H9 (cell line): ENCODE measurements around the gene ZBTB16. TPM values are rescaled to one million over a fixed set of nuclear protein-coding genes. Genes with fewer than 3 reads are reported as not detected.

Source experiments
- DNase-seq: peaks from one replicate; pipeline ENCODE4 v3.0.0-alpha.2; 2017
- H2AFZ ChIP-seq: one replicate; pipeline ENCODE4 v1.6.1; 2013; ENCODE audit warnings: mild to moderate bottlenecking, low read length, control low read depth, moderate library complexity
- H2AK5ac ChIP-seq: 2 replicates; pipeline ENCODE4 v1.6.1; 2013; ENCODE audit warnings: low read length, control low read depth, mixed read lengths; ENCODE audit not compliant: insufficient read length
- H2BK120ac ChIP-seq: one replicate; pipeline ENCODE4 v1.6.1; 2013; ENCODE audit warnings: low read depth, mild to moderate bottlenecking, low read length, control low read depth, inconsistent platforms; ENCODE audit not compliant: poor library complexity, severe bottlenecking
- H2BK12ac ChIP-seq: 2 replicates; pipeline ENCODE4 v1.6.1; 2013; ENCODE audit warnings: low read length, control low read depth, mixed read lengths, low read depth; ENCODE audit not compliant: insufficient read length
- H2BK15ac ChIP-seq: 2 replicates; pipeline ENCODE4 v1.6.1; 2013; ENCODE audit warnings: low read depth, low read length, control low read depth
- H2BK20ac ChIP-seq: one replicate; pipeline ENCODE4 v1.6.1; 2013; ENCODE audit warnings: low read depth, mild to moderate bottlenecking, low read length, control low read depth, inconsistent platforms; ENCODE audit not compliant: poor library complexity, severe bottlenecking
- H2BK5ac ChIP-seq: 2 replicates; pipeline ENCODE4 v1.6.1; 2013; ENCODE audit warnings: low read length, control low read depth, mixed read lengths; ENCODE audit not compliant: insufficient read length
- H3K14ac ChIP-seq: 2 replicates; pipeline ENCODE4 v1.6.1; 2013; ENCODE audit warnings: low read length, control low read depth; ENCODE audit not compliant: insufficient read depth
- H3K18ac ChIP-seq: 2 replicates; pipeline ENCODE4 v1.6.1; 2013; ENCODE audit warnings: low read depth, mild to moderate bottlenecking, mixed read lengths, low read length, control low read depth; ENCODE audit not compliant: insufficient read length
- H3K23ac ChIP-seq: 2 replicates; pipeline ENCODE4 v1.6.1; 2013; ENCODE audit warnings: low read length, control low read depth, mixed read lengths, low read depth; ENCODE audit not compliant: insufficient read length
- H3K23me2 ChIP-seq: 2 replicates; pipeline ENCODE4 v1.6.1; 2013; ENCODE audit warnings: low read depth, mild to moderate bottlenecking, mixed read lengths, low read length, control low read depth; ENCODE audit not compliant: insufficient read length, poor library complexity, severe bottlenecking
- H3K27ac ChIP-seq: 2 replicates; pipeline ENCODE4 v1.5.1; 2013; ENCODE audit warnings: low read length, control low read depth, mixed read lengths, low read depth; ENCODE audit not compliant: insufficient read length
- H3K27me3 ChIP-seq: 2 replicates; pipeline ENCODE4 v1.6.1; 2013; ENCODE audit warnings: low read length, control low read depth, inconsistent platforms; ENCODE audit not compliant: insufficient read depth
- H3K4ac ChIP-seq: 2 replicates; pipeline ENCODE4 v1.6.1; 2013; ENCODE audit warnings: low read depth, mild to moderate bottlenecking, control low read depth, inconsistent platforms, low read length, moderate library complexity
- H3K4me1 ChIP-seq: 2 replicates; pipeline ENCODE4 v1.6.1; 2013; ENCODE audit warnings: low read length, control low read depth, inconsistent platforms; ENCODE audit not compliant: insufficient read depth
- H3K4me2 ChIP-seq: 2 replicates; pipeline ENCODE4 v1.6.1; 2013; ENCODE audit warnings: low read length, control low read depth, mixed read lengths; ENCODE audit not compliant: insufficient read length, insufficient read depth
- H3K56ac ChIP-seq: 2 replicates; pipeline ENCODE4 v1.6.1; 2013; ENCODE audit warnings: low read depth, mild to moderate bottlenecking, mixed read lengths, low read length, control low read depth; ENCODE audit not compliant: insufficient read length
- H3K79me1 ChIP-seq: 2 replicates; pipeline ENCODE4 v1.6.1; 2013; ENCODE audit warnings: low read depth, mild to moderate bottlenecking, moderate library complexity, low read length, control low read depth, inconsistent platforms; ENCODE audit not compliant: insufficient read depth, poor library complexity, severe bottlenecking
- H3K79me2 ChIP-seq: 2 replicates; pipeline ENCODE4 v1.6.1; 2013; ENCODE audit warnings: low read length, control low read depth, inconsistent platforms; ENCODE audit not compliant: insufficient read depth
- H3K9ac ChIP-seq: 2 replicates; pipeline ENCODE4 v1.6.1; 2013; ENCODE audit warnings: low read length, control low read depth, mixed read lengths; ENCODE audit not compliant: insufficient read length; ENCODE audit errors: extremely low read depth
- H3K9me3 ChIP-seq: one replicate; pipeline ENCODE4 v1.6.1; 2013; ENCODE audit warnings: low read depth, low read length, inconsistent platforms; ENCODE audit not compliant: control insufficient read depth
- H3T11ph ChIP-seq: one replicate; pipeline ENCODE4 v1.6.1; 2013; ENCODE audit warnings: mild to moderate bottlenecking, low read length, control low read depth, inconsistent platforms
- H4K20me1 ChIP-seq: one replicate; pipeline ENCODE4 v1.6.1; 2013; ENCODE audit not compliant: control insufficient read depth, insufficient read length, insufficient read depth
- H4K5ac ChIP-seq: 2 replicates; pipeline ENCODE4 v1.6.1; 2013; ENCODE audit warnings: low read depth, mild to moderate bottlenecking, mixed read lengths, low read length, control low read depth; ENCODE audit not compliant: insufficient read length
- H4K8ac ChIP-seq: replicated peaks from 2 replicates; pipeline ENCODE4 v1.6.1; 2013; ENCODE audit warnings: low read length, control low read depth, mixed read lengths, low read depth; ENCODE audit not compliant: insufficient read length
- H4K91ac ChIP-seq: 2 replicates; pipeline ENCODE4 v1.6.1; 2013; ENCODE audit warnings: low read depth, mild to moderate bottlenecking, moderate library complexity, mixed read lengths, low read length, control low read depth; ENCODE audit not compliant: insufficient read length
- H3K27ac Mint-ChIP-seq, 3 experiments: 2 replicates in 2 of 3; 3 replicates in 1 of 3; pipeline ENCODE4 v1.8.0; 2020 to 2021; ENCODE audit warnings: mixed read lengths in 3 of 3, mild to moderate bottlenecking in 1 of 3, moderate library complexity in 1 of 3
- H3K27me3 Mint-ChIP-seq: 2 replicates; pipeline ENCODE4 v1.8.0; 2021; ENCODE audit warnings: low read depth, mild to moderate bottlenecking, moderate library complexity, mixed read lengths
- H3K36me3 Mint-ChIP-seq, 3 experiments: 2 replicates in 2 of 3; 3 replicates in 1 of 3; pipeline ENCODE4 v1.8.0; 2020 to 2021; ENCODE audit warnings: low read depth in 3 of 3, mixed read lengths in 3 of 3; ENCODE audit not compliant: insufficient read depth in 1 of 3
- H3K4me1 Mint-ChIP-seq, 2 experiments: 2 replicates each; pipeline ENCODE4 v1.8.0; 2020; ENCODE audit warnings: mixed read lengths in 2 of 2
- H3K4me3 Mint-ChIP-seq, 2 experiments: 2 replicates in 1 of 2; 3 replicates in 1 of 2; pipeline ENCODE4 v1.8.0; 2020 to 2021; ENCODE audit warnings: mild to moderate bottlenecking in 2 of 2, mixed read lengths in 2 of 2, moderate library complexity in 1 of 2
- H3K9me3 Mint-ChIP-seq, 2 experiments: 2 replicates in 1 of 2; 3 replicates in 1 of 2; pipeline ENCODE4 v1.8.0; 2020; ENCODE audit warnings: mild to moderate bottlenecking in 2 of 2, mixed read lengths in 2 of 2, moderate library complexity in 1 of 2
- CTCF ChIP-seq: fragments of 200-600 bp; sonication (generic); conservative IDR thresholded peaks from 3 replicates; pipeline ENCODE4 v1.8.0; 2021; ENCODE audit warnings: antibody characterized with exemption, mild to moderate bottlenecking
- WGBS: extraction: QIAGEN DNeasy Blood & Tissue Kit; methylation state at CpG from one replicate; pipeline ENCODE4 v1.1.7; 2013; ENCODE audit warnings: missing lambda C conversion rate, low lambda C conversion rate, mixed read lengths; ENCODE audit not compliant: insufficient read length; ENCODE audit errors: extremely low coverage; 5-methylcytosine and 5-hydroxymethylcytosine counted together
- total RNA-seq: library from RNA; stranded (reverse); gene quantifications from 2 replicates; pipeline ENCODE4 v1.2.1, GENCODE V29; 2021

ZBTB16 gene
- total RNA-seq, 1 experiment from 2014 or later, result not detected

- Histone ChIP-seq H3T11ph (no peak overlapping the region), H3K18ac (no peak overlapping the region), H3K23ac (no peak overlapping the region), H3K9ac (no peak overlapping the region), H3K9me3 (no peaks in the 10 kb centered on the region), H3K4ac (no peak overlapping the region), H2AFZ (no peak overlapping the region), H2BK15ac (no peak overlapping the region), H3K27ac (no peak overlapping the region), H3K79me1 (no peaks in the 10 kb centered on the region), H2BK5ac (no peak overlapping the region), H4K91ac (no peak overlapping the region), H4K20me1 (no peaks in the 10 kb centered on the region), H3K27me3 (no peaks in the 10 kb centered on the region), H3K4me1 (peaks cover 3% of the 10 kb centered on the region; the same call in 1 of the 2 replicates), H3K56ac (no peak overlapping the region), H4K5ac (no peak overlapping the region), H2BK12ac (no peak overlapping the region), H4K8ac (no peak overlapping the region), H2AK5ac (no peak overlapping the region), H2BK120ac (no peak overlapping the region), H3K79me2 (no peaks in the 10 kb centered on the region), H3K4me2 (no peak overlapping the region), H3K23me2 (no peaks in the 10 kb centered on the region), H2BK20ac (no peak overlapping the region), H3K14ac (no peak overlapping the region)
- Mint-ChIP-seq H3K36me3 (no peaks in the 10 kb centered on the region), H3K9me3 (no peaks in the 10 kb centered on the region; a peak in 1 of 5 replicates), H3K4me3 (no peak overlapping the region), H3K4me1 (peaks cover 11 to 35% of the 10 kb centered on the region in 2 experiments), H3K27ac (no peak overlapping the region; a peak in 1 of 7 replicates), H3K27me3 (peaks cover 10% of the 10 kb centered on the region)
- WGBS, result no CpG with 5 or more reads among the region's 9 CpGs
- peak; percentile 54 for TF ChIP-seq CTCF
- DNase-seq, result peak; percentile 61
These were observed 192.4 kb downstream of the ZBTB16 start for GRCh38 chr11:114251815-114252337.
